Neural cell (in vitro differentiated cells): ENCODE data around the gene TPSD1. TPM values are rescaled to one million over a fixed set of nuclear protein-coding genes. Genes with fewer than 3 reads are reported as not detected.

Experiments used
- H2AFZ ChIP-seq: fragments of 200-600, 300-800 bp; sonication (generic), shearing (Covaris generic); 2 replicates; pipeline ENCODE4 v1.6.0; 2014; ENCODE audit warnings: low read depth, mild to moderate bottlenecking, antibody characterized with exemption, low read length, moderate library complexity
- H3F3A ChIP-seq: fragments of 200-600 bp; shearing (Covaris generic); 2 replicates; pipeline ENCODE4 v1.6.1; 2016; ENCODE audit warnings: mild to moderate bottlenecking, moderate library complexity, mixed read lengths, antibody characterized with exemption, low read length; ENCODE audit not compliant: insufficient read depth, poor library complexity, severe bottlenecking
- H3K27ac ChIP-seq: fragments of 200-600, 300-800 bp; sonication (generic), shearing (Covaris generic); 2 replicates; pipeline ENCODE4 v1.5.1; 2014; ENCODE audit warnings: mild to moderate bottlenecking, low read length, moderate library complexity
- H3K27me3 ChIP-seq: fragments of 300-800, 200-600 bp; sonication (generic), shearing (Covaris generic); 2 replicates; pipeline ENCODE4 v1.6.0; 2014; ENCODE audit warnings: mild to moderate bottlenecking, low read depth, low read length, moderate library complexity; ENCODE audit not compliant: insufficient read depth
- H3K36me3 ChIP-seq: fragments of 300-800, 200-600 bp; sonication (generic), shearing (Covaris generic); 2 replicates; pipeline ENCODE4 v1.5.1; 2014; ENCODE audit warnings: mild to moderate bottlenecking, antibody characterized with exemption, low read length, moderate library complexity; ENCODE audit not compliant: insufficient read depth
- H3K4me2 ChIP-seq: fragments of 300-800, 200-600 bp; sonication (generic), shearing (Covaris generic); 2 replicates; pipeline ENCODE4 v1.6.0; 2014; ENCODE audit warnings: mild to moderate bottlenecking, low read length
- H3K4me3 ChIP-seq: fragments of 300-800, 200-600 bp; sonication (generic), shearing (Covaris generic); 2 replicates; pipeline ENCODE4 v1.5.1; 2014; ENCODE audit warnings: mild to moderate bottlenecking, low read length, moderate library complexity
- H3K79me2 ChIP-seq: fragments of 200-600 bp; shearing (Covaris generic); replicated peaks from 2 replicates; pipeline ENCODE4 v1.6.0; 2014; ENCODE audit warnings: mild to moderate bottlenecking, low read length, moderate library complexity; ENCODE audit not compliant: insufficient read depth
- H3K9ac ChIP-seq: fragments of 300-800, 200-600 bp; sonication (generic), shearing (Covaris generic); 2 replicates; pipeline ENCODE4 v1.6.1; 2016; ENCODE audit warnings: mild to moderate bottlenecking, low read length, mixed read lengths
- H3K9me2 ChIP-seq: fragments of 200-600 bp; shearing (Covaris generic); 2 replicates; pipeline ENCODE4 v1.6.1; 2016; ENCODE audit warnings: mild to moderate bottlenecking, low read length, mixed read lengths; ENCODE audit not compliant: insufficient read depth
- H3K9me3 ChIP-seq: fragments of 200-600, 300-800 bp; sonication (generic), shearing (Covaris generic); 2 replicates; pipeline ENCODE4 v1.6.1; 2016; ENCODE audit warnings: mild to moderate bottlenecking, mixed run types, low read length, moderate library complexity, mixed read lengths
- H4K20me1 ChIP-seq: fragments of 200-600 bp; shearing (Covaris generic); 2 replicates; pipeline ENCODE4 v1.6.1; 2016; ENCODE audit warnings: mild to moderate bottlenecking, mixed run types; ENCODE audit not compliant: insufficient read depth
- EP300 ChIP-seq: fragments of 450-650 bp; conservative IDR thresholded peaks from 2 replicates; pipeline ENCODE4 v1.6.1; 2014; ENCODE audit warnings: antibody characterized with exemption, mild to moderate bottlenecking, moderate library complexity; ENCODE audit not compliant: poor library complexity, severe bottlenecking
- EZH2 ChIP-seq: fragments of 200-600, 300-800 bp; shearing (Covaris generic), sonication (generic); IDR thresholded peaks from 2 replicates; pipeline ENCODE4 v1.6.1; 2014; ENCODE audit warnings: antibody characterized with exemption, low read length, borderline replicate concordance, mild to moderate bottlenecking; ENCODE audit not compliant: insufficient read depth, poor library complexity, severe bottlenecking
- MXI1 ChIP-seq: fragments of 450-650 bp; conservative IDR thresholded peaks from 2 replicates; pipeline ENCODE4 v1.6.1; 2014; ENCODE audit warnings: antibody characterized with exemption, mild to moderate bottlenecking; ENCODE audit not compliant: poor library complexity, severe bottlenecking
- POLR2AphosphoS5 ChIP-seq: IDR thresholded peaks from 2 replicates; pipeline ENCODE4 v1.6.1; 2012
- RAD21 ChIP-seq: fragments of 450-650 bp; conservative IDR thresholded peaks from 2 replicates; pipeline ENCODE4 v1.6.1; 2014; ENCODE audit warnings: antibody characterized with exemption, mild to moderate bottlenecking, moderate library complexity
- SMC3 ChIP-seq: fragments of 450-650 bp; conservative IDR thresholded peaks from 2 replicates; pipeline ENCODE4 v1.6.1; 2014; ENCODE audit warnings: antibody characterized with exemption, mild to moderate bottlenecking, moderate library complexity; ENCODE audit not compliant: poor library complexity
- TAF1 ChIP-seq: IDR thresholded peaks from 2 replicates; pipeline ENCODE4 v1.6.1; 2012; ENCODE audit warnings: low read depth
- polyA plus RNA-seq: library from polyadenylated mRNA; depleted of rRNA; stranded (reverse); fragments of >200 nt; gene quantifications from 2 replicates; pipeline ENCODE4 v1.2.3, GENCODE V29; 2014
- TF ChIP-seq, protein P1 (sequence below): fragments of 450-650 bp; IDR thresholded peaks from 2 replicates; pipeline ENCODE4 v1.5.1; 2014; ENCODE audit warnings: antibody characterized with exemption, mild to moderate bottlenecking, moderate library complexity; ENCODE audit not compliant: poor library complexity, severe bottlenecking
- TF ChIP-seq, protein P2 (sequence below): IDR thresholded peaks from 2 replicates; pipeline ENCODE4 v1.6.1; 2012; ENCODE audit warnings: borderline replicate concordance

The TPSD1 gene
- polyA plus RNA-seq, 1 donor from 2014 or later = not detected

DNA sequence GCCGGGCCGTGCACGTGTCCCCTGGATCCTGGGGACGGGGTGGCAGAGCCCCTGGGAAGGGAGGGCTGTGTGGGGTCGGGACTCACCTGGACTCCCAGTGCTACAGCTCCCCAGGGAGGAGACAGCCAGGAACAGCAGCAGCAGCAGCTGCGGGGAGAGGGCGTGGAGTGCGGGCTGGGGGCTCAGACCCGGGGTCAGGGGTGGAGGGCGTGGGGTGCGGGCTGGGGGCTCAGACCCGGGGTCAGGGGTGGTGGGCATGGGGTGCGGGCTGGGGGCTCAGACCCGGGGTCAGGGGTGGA, 20.7 kb downstream of the TPSD1 start:
- no peak overlapping the region for H3K27ac ChIP-seq

DNA sequence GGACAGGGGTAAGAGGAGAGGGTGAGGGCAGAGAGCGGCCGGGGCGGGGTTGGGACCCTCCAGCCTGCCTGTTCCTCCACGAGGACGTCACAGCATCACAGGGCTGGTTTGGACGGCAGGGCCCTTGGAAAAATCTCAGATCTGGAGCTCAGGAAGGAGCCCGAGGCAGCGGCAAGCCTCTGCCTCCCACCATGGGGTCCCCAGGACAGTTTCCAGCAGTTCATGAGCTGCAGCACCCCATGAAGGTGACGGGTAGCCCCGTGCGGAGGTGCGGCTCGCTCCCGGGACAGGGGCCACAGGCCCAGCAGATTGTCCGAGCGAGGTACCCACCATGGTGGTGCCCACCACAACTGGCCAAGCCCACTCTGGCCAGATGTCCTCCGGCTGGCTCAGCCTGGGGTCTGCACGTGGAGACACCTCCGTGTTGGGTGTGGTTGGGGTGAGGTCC, 21.3 kb downstream of the TPSD1 start:
- Histone ChIP-seq H2AFZ (no peak overlapping the region), H3K36me3 (no peaks in the 10 kb centered on the region), H3K9me2 (no peaks in the 10 kb centered on the region), H4K20me1 (no peaks in the 10 kb centered on the region), H3F3A (no peaks in the 10 kb centered on the region), H3K9ac (no peak overlapping the region), H3K4me2 (no peak overlapping the region), H3K4me3 (no peak overlapping the region), H3K27ac (no peak overlapping the region), H3K27me3 (no peaks in the 10 kb centered on the region), H3K9me3 (no peaks in the 10 kb centered on the region), H3K79me2 (no peaks in the 10 kb centered on the region)
- TF ChIP-seq SMC3 = no peak
- no peak for TF ChIP-seq MXI1
- TF ChIP-seq POLR2AphosphoS5 = no peak
- no peak for TF ChIP-seq RAD21
- TF ChIP-seq, protein P1, sequence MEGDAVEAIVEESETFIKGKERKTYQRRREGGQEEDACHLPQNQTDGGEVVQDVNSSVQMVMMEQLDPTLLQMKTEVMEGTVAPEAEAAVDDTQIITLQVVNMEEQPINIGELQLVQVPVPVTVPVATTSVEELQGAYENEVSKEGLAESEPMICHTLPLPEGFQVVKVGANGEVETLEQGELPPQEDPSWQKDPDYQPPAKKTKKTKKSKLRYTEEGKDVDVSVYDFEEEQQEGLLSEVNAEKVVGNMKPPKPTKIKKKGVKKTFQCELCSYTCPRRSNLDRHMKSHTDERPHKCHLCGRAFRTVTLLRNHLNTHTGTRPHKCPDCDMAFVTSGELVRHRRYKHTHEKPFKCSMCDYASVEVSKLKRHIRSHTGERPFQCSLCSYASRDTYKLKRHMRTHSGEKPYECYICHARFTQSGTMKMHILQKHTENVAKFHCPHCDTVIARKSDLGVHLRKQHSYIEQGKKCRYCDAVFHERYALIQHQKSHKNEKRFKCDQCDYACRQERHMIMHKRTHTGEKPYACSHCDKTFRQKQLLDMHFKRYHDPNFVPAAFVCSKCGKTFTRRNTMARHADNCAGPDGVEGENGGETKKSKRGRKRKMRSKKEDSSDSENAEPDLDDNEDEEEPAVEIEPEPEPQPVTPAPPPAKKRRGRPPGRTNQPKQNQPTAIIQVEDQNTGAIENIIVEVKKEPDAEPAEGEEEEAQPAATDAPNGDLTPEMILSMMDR = no peak
- TF ChIP-seq, protein P2, sequence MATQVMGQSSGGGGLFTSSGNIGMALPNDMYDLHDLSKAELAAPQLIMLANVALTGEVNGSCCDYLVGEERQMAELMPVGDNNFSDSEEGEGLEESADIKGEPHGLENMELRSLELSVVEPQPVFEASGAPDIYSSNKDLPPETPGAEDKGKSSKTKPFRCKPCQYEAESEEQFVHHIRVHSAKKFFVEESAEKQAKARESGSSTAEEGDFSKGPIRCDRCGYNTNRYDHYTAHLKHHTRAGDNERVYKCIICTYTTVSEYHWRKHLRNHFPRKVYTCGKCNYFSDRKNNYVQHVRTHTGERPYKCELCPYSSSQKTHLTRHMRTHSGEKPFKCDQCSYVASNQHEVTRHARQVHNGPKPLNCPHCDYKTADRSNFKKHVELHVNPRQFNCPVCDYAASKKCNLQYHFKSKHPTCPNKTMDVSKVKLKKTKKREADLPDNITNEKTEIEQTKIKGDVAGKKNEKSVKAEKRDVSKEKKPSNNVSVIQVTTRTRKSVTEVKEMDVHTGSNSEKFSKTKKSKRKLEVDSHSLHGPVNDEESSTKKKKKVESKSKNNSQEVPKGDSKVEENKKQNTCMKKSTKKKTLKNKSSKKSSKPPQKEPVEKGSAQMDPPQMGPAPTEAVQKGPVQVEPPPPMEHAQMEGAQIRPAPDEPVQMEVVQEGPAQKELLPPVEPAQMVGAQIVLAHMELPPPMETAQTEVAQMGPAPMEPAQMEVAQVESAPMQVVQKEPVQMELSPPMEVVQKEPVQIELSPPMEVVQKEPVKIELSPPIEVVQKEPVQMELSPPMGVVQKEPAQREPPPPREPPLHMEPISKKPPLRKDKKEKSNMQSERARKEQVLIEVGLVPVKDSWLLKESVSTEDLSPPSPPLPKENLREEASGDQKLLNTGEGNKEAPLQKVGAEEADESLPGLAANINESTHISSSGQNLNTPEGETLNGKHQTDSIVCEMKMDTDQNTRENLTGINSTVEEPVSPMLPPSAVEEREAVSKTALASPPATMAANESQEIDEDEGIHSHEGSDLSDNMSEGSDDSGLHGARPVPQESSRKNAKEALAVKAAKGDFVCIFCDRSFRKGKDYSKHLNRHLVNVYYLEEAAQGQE = no peak
- TF ChIP-seq EZH2 = no peak
- TF ChIP-seq EP300 = no peak
- no peak for TF ChIP-seq TAF1

More for the DNA sequence above, 20.7 kb downstream of the TPSD1 start:
- Histone ChIP-seq H3K4me2 (no peak overlapping the region), H3K36me3 (no peaks in the 10 kb centered on the region), H2AFZ (no peak overlapping the region), H3K9me3 (no peaks in the 10 kb centered on the region), H3K79me2 (no peaks in the 10 kb centered on the region), H3K9me2 (no peaks in the 10 kb centered on the region), H3F3A (no peaks in the 10 kb centered on the region), H3K9ac (no peak overlapping the region), H3K4me3 (no peak overlapping the region), H4K20me1 (no peaks in the 10 kb centered on the region), H3K27me3 (no peaks in the 10 kb centered on the region)
- TF ChIP-seq, protein P2 = no peak
- TF ChIP-seq MXI1 (no peak), TAF1 (no peak)
- TF ChIP-seq, protein P1 = no peak
